22Rv1 (cell line): Measurements from ENCODE around the gene NELL1.

Experiments used
- H3K27ac ChIP-seq: fragments of 450-650 bp; 2 replicates; pipeline ENCODE4 v1.5.1; 2017
- ZFX ChIP-seq: fragments of 450-650 bp; IDR thresholded peaks from 2 replicates; pipeline ENCODE4 v1.6.1; 2017; ENCODE audit warnings: antibody characterized with exemption, borderline replicate concordance
- TF ChIP-seq, protein P1 (sequence below): fragments of 450-650 bp; IDR thresholded peaks from 2 replicates; pipeline ENCODE4 v1.5.1; 2017; ENCODE audit warnings: mild to moderate bottlenecking

Gene NELL1

DNA sequence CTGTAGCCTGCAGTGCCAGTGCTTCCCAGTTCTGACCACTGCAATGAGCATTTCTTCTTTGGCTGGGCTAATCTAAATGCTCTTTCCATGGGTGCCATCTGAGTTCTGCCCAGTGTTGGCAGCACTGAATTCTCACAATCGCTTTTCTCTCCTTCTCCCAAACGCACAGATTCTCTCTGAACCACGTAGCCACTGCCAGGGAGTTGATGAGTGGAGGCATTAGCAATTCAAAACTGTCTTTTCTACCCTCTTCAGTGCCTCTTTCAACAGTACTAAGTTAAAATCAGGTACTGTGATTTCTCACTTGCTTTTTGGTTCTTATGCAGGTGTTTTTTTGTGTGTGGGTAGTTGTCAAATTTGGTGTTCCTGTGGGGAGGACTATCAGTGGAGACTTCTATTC, 778.5 kb downstream of the NELL1 start:
- TF ChIP-seq, protein P1, sequence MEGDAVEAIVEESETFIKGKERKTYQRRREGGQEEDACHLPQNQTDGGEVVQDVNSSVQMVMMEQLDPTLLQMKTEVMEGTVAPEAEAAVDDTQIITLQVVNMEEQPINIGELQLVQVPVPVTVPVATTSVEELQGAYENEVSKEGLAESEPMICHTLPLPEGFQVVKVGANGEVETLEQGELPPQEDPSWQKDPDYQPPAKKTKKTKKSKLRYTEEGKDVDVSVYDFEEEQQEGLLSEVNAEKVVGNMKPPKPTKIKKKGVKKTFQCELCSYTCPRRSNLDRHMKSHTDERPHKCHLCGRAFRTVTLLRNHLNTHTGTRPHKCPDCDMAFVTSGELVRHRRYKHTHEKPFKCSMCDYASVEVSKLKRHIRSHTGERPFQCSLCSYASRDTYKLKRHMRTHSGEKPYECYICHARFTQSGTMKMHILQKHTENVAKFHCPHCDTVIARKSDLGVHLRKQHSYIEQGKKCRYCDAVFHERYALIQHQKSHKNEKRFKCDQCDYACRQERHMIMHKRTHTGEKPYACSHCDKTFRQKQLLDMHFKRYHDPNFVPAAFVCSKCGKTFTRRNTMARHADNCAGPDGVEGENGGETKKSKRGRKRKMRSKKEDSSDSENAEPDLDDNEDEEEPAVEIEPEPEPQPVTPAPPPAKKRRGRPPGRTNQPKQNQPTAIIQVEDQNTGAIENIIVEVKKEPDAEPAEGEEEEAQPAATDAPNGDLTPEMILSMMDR, result no peak
- no peak for TF ChIP-seq ZFX
- H3K27ac ChIP-seq, result no peak overlapping the region

DNA sequence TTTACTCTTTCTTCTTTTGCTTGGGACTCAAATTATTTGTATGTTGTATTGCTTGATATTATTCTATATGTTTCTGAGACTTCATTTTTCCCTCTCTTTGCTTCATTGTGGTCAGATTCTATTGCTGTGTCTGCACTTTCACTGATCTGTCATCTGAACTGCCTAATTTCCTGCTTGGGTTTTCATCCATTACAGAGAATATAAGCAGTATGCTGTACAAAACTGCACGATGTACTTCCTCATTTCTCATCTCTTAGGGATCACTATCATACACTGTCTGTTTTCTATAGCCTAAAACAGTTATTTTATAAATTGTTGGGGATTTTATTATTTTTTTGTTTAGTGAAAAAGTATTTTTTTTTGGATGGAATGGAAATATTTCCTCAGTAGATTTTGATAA, 786.8 kb downstream of the NELL1 start:
- TF ChIP-seq, protein P1, result no peak
- no peak for TF ChIP-seq ZFX
- H3K27ac ChIP-seq, result no peak overlapping the region

DNA sequence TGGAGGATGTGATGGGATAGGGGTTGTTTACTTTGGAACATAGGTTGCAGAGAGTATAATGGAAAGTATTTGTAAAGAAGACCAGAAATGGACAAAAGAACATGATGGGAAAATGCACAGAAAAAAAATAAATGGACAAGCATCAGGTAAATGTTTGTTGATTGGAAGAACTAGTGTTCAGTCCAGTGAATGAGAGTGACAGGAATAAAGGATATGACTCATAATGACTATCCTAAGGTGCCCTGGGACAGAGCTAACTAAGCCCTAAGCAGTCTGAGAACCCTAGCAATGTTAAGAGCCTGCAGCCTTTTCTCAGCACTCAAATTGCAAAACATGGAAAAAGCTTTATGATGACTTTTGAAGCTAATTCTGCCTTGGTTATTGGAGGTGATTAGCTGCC, 790.7 kb downstream of the NELL1 start:
- TF ChIP-seq, protein P1, result no peak
- no peak for TF ChIP-seq ZFX
- H3K27ac ChIP-seq, result no peak overlapping the region

DNA sequence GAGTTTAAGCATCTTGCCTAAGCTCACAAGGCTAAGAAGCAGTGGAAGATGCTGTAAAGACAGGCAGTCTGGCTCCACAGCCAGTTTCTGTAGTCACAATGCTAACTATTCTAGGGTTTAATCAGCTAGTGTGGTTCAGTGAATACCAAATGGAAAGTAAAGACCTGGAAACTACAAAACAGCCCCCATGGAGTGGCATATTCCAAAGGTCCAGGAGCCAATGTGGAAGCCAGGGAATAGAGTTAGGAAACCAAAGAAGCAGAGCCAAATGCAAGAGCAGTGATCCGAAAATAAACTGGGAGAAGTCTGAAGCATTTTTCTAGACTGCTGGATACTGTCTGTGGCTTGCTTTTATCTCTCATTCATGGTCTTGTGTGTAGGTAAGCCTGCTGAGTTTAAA, 792.3 kb downstream of the NELL1 start:
- no peak overlapping the region for H3K27ac ChIP-seq
- TF ChIP-seq, protein P1, result no peak
- TF ChIP-seq ZFX, result no peak

DNA sequence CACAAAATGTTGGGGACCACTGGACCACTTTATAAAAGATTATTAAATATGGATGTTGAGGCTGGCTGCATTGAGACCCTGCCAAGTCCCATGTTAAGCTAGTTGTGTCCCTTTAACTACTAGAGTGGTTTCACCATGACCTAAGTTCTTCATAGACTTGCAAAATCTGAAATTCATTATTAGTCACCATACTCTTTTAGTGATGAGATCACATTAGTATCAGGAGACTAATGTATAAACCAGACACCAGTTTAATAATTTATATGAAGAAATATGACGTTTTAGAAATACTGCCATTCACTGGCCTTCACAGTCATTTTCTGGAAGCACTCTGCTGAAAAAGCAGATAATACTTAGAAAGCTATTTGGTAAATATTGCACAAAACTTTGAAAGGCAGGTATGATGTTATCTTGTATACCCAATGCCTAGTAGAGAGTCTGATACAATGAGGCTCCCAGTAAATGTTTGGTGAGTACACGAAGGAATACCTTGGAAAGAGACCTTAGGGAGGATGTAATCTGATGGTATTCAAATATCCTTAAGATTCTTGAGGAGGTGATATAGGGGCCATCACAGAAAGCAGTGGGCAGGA, 795.3 kb downstream of the NELL1 start:
- no peak overlapping the region for H3K27ac ChIP-seq

DNA sequence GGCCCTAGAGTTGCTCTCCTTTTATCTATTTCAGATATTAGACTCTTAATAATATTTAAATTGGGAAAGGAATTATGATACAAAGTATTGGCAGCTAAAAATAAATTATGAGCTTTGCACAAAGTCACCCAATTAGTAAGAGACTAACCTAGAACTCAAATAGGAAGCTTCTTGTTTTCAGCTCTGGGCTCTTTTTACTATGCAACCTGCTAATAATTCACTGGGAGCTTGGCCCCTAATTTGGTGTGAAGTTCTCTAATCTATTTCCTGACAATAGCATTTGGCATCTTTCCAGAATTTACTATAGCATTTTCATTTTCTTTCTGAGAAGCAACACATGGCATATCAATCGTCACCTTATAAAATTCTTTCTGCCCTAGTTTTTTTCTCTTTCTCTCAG, 795.8 kb downstream of the NELL1 start:
- TF ChIP-seq ZFX, result no peak
- TF ChIP-seq, protein P1, result no peak
- H3K27ac ChIP-seq, result no peak overlapping the region

More for the DNA sequence above, 795.3 kb downstream of the NELL1 start:
- TF ChIP-seq ZFX, result no peak
- TF ChIP-seq, protein P1, result no peak

DNA sequence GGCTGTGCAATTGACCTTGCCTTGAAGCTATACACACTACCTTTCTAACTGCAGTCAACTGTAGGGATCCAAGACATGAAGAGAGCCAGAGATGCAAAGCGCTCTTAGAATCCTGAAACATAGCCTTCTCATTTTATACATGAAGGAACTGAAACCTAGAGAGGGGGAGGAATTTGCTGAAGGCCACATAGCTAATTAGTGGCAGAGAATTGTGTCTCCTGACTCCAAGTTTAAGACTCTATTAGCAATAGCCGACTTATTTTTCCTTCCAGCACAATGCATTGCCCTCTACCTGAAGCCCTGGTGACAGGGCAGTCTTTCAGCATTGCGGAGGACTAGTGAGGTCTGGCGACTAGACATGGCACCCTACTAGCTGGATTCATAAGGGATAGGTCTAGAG, 796.5 kb downstream of the NELL1 start:
- no peak overlapping the region for H3K27ac ChIP-seq
- TF ChIP-seq, protein P1, result no peak
- no peak for TF ChIP-seq ZFX
